ENCODE measurements around the gene LRP5. TPM values are rescaled to one million over a fixed set of nuclear protein-coding genes. Genes with fewer than 3 reads are reported as not detected.

The LRP5 gene
- total RNA-seq, 4 donors from 2014 or later, result 45.8 to 75.5 (median 54.3) TPM

DNA sequence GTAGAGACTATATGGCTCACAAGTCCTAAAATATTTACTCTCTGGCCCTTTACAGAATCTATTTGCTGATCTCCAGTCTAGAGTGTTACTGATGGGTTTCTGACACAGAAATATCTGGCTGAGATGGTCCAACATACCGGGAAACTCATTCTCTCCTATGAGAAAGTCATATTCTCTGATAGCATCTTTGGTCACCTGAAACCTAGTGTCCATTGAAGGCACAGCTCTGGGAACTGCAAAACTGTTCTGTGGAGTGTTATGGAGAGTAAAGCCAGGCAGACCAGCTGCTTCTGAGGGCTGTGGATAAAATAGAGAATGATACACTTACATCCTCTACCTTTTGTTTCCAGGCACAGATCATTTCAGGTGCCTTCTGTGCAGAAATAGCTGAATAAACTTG, 38.1 kb upstream of the LRP5 start:
- no peaks in the 10 kb centered on the region for H3K27me3 ChIP-seq
- no peak for DNase-seq
- peak overlapping the region in 1 of 3 donors; percentile 10 for H3K27ac ChIP-seq
- TF ChIP-seq POLR2A (IDR thresholded peaks at IDR 0.05), result no peak
- TF ChIP-seq, protein P1, sequence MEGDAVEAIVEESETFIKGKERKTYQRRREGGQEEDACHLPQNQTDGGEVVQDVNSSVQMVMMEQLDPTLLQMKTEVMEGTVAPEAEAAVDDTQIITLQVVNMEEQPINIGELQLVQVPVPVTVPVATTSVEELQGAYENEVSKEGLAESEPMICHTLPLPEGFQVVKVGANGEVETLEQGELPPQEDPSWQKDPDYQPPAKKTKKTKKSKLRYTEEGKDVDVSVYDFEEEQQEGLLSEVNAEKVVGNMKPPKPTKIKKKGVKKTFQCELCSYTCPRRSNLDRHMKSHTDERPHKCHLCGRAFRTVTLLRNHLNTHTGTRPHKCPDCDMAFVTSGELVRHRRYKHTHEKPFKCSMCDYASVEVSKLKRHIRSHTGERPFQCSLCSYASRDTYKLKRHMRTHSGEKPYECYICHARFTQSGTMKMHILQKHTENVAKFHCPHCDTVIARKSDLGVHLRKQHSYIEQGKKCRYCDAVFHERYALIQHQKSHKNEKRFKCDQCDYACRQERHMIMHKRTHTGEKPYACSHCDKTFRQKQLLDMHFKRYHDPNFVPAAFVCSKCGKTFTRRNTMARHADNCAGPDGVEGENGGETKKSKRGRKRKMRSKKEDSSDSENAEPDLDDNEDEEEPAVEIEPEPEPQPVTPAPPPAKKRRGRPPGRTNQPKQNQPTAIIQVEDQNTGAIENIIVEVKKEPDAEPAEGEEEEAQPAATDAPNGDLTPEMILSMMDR (IDR thresholded peaks at IDR 0.05), result no peak
- peaks cover 11 to 23% of the 10 kb centered on the region in 2 donors for H3K4me1 ChIP-seq
- intact Hi-C loops (cut with DNase I), result no loop called here
- H3K4me3 ChIP-seq (replicated peaks in 1 of 3), result no peak overlapping the region
- no peaks in the 10 kb centered on the region for H3K9me3 ChIP-seq
- no peaks in the 10 kb centered on the region for H3K36me3 ChIP-seq
- 89 to 94% methylated on average over 1 of the region's 1 CpG for WGBS, 2 donors

- no peaks in the 10 kb centered on the region for H3K27me3 ChIP-seq
- WGBS, 2 donors, result 83 to 92% methylated on average over 14 of the region's 14 CpGs
- no peak overlapping the region for H3K27ac ChIP-seq
- no peak for TF ChIP-seq POLR2A (IDR thresholded peaks at IDR 0.05)
- TF ChIP-seq, protein P1 (IDR thresholded peaks at IDR 0.05), result no peak
- no peaks in the 10 kb centered on the region for H3K36me3 ChIP-seq
- peaks cover 9 to 11% of the 10 kb centered on the region in 2 donors for H3K4me1 ChIP-seq
- intact Hi-C loops (cut with DNase I), result no loop called here
- H3K9me3 ChIP-seq, result no peaks in the 10 kb centered on the region
- peak in 1 of 2 donors; percentile 23 for DNase-seq
- no peak overlapping the region for H3K4me3 ChIP-seq (replicated peaks in 1 of 3)
Observed at GRCh38 chr11:68275721-68276507, 36.5 kb upstream of the LRP5 start.

- 83 to 97% methylated on average over 6 of the region's 6 CpGs for WGBS, 2 donors
- no peaks in the 10 kb centered on the region for H3K9me3 ChIP-seq
- intact Hi-C loops (cut with DNase I), result no loop called here
- TF ChIP-seq, protein P1 (IDR thresholded peaks at IDR 0.05), result no peak
- TF ChIP-seq POLR2A (IDR thresholded peaks at IDR 0.05), result no peak
- H3K4me1 ChIP-seq, result peaks cover 7 to 11% of the 10 kb centered on the region in 2 donors
- H3K4me3 ChIP-seq (replicated peaks in 1 of 3), result no peak overlapping the region
- H3K36me3 ChIP-seq, result no peaks in the 10 kb centered on the region
- no peak for DNase-seq
- H3K27ac ChIP-seq, result no peak overlapping the region
- no peaks in the 10 kb centered on the region for H3K27me3 ChIP-seq
Observed at GRCh38 chr11:68276861-68277260, 35.5 kb upstream of the LRP5 start.

- Histone ChIP-seq H3K27ac (no peak overlapping the region), H3K36me3 (no peaks in the 10 kb centered on the region), H3K4me1 (no peaks in the 10 kb centered on the region), H3K9me3 (no peaks in the 10 kb centered on the region), H3K27me3 (no peaks in the 10 kb centered on the region), H3K4me3 (replicated peaks in 1 of 3) (no peak overlapping the region)
- no peak for DNase-seq
- intact Hi-C loops (cut with DNase I), result no loop called here
- no peak for TF ChIP-seq POLR2A (IDR thresholded peaks at IDR 0.05)
- TF ChIP-seq, protein P1 (IDR thresholded peaks at IDR 0.05), result no peak
- WGBS, 2 donors, result 81 to 86% methylated on average over 5 of the region's 5 CpGs
Observed at GRCh38 chr11:68279676-68280075, 32.7 kb upstream of the LRP5 start.

- Histone ChIP-seq H3K4me3 (replicated peaks in 1 of 3) (no peak overlapping the region), H3K36me3 (no peaks in the 10 kb centered on the region), H3K9me3 (no peaks in the 10 kb centered on the region), H3K27me3 (no peaks in the 10 kb centered on the region), H3K4me1 (no peaks in the 10 kb centered on the region), H3K27ac (no peak overlapping the region)
- WGBS, 2 donors, result 60 to 63% methylated on average over 15 of the region's 15 CpGs
- intact Hi-C loops (cut with DNase I), result no loop called here
- TF ChIP-seq, protein P1 (IDR thresholded peaks at IDR 0.05), result no peak
- TF ChIP-seq POLR2A (IDR thresholded peaks at IDR 0.05), result no peak
- DNase-seq, result no peak
Observed at GRCh38 chr11:68282141-68282860, 30.1 kb upstream of the LRP5 start.

Data from thyroid gland (tissue), 4 donors.